Esophagus muscularis mucosa (tissue), 3 donors: Measurements from ENCODE around the gene GARIN1A.
"Not testable (repeated sequence)": the region's sequence is repeated elsewhere in the genome, so short reads cannot be mapped to it uniquely, and the experiment has no call there.

Source experiments
- POLR2AphosphoS5 ChIP-seq, 2 donors: sonication (generic); formaldehyde crosslinking; IDR thresholded peaks; one replicate each; pipeline ENCODE4 v1.6.1; 2017; ENCODE audit warnings: antibody characterized with exemption in 2 of 2
- TF ChIP-seq, protein P1 (sequence below), 3 experiments: fragments of 200-600 bp in 2 of 3; fragments of 450-650 bp in 1 of 3; sonication (generic) in 2 of 3; IDR thresholded peaks; one replicate each; pipeline ENCODE4 v1.5.1; 2017 to 2019; ENCODE audit warnings: antibody characterized with exemption in 3 of 3, mild to moderate bottlenecking in 2 of 3, moderate library complexity in 1 of 3

DNA sequence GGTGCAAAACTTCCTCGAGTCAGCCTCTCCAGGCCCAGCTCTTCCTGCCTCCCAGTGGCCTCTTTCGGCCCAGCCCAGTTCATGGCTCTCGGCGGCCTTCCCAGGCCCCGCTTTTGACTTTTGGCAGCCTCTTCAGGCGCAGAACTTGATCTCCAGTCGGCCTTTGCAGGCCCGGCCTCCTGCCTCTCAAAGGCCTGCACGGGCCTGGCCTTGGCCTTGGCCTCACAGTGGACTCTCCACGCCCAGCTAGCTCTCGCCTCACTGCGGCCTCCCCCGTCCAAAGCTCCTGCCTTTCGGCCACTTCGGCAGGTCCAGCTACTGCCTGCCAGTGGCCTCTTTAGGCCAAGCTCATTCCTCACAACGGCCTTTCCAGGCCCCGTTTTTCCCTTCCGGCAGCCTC lies 17.6 kb upstream of the GARIN1A start:
- not testable (repeated sequence) for TF ChIP-seq POLR2AphosphoS5 (IDR thresholded peaks at IDR 0.05)
- TF ChIP-seq, protein P1, sequence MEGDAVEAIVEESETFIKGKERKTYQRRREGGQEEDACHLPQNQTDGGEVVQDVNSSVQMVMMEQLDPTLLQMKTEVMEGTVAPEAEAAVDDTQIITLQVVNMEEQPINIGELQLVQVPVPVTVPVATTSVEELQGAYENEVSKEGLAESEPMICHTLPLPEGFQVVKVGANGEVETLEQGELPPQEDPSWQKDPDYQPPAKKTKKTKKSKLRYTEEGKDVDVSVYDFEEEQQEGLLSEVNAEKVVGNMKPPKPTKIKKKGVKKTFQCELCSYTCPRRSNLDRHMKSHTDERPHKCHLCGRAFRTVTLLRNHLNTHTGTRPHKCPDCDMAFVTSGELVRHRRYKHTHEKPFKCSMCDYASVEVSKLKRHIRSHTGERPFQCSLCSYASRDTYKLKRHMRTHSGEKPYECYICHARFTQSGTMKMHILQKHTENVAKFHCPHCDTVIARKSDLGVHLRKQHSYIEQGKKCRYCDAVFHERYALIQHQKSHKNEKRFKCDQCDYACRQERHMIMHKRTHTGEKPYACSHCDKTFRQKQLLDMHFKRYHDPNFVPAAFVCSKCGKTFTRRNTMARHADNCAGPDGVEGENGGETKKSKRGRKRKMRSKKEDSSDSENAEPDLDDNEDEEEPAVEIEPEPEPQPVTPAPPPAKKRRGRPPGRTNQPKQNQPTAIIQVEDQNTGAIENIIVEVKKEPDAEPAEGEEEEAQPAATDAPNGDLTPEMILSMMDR (IDR thresholded peaks at IDR 0.05), result not testable (repeated sequence)
